HepG2 (cell line): ENCODE results near the gene SIT1. TPM values are rescaled to one million over a fixed set of nuclear protein-coding genes. Genes with fewer than 3 reads are reported as not detected.

ENCODE experiments used
- ATAC-seq: fragments of 200-7000 bp; cut with Tn5 transposase; 3 replicates; pipeline ENCODE4 v1.9.1; 2020; ENCODE audit warnings: mild to moderate bottlenecking, moderate library complexity
- BruUV-seq: library from RNA; stranded (reverse); fragments of 400-500 nt; replicated peaks from 2 replicates; lab custom pipeline; 2021; lab: Mats Ljungman, UMichigan
- CTCF ChIA-PET: fragments of 300-600 bp; formaldehyde crosslinking; extraction: SDS; loops from one replicate; lab custom pipeline; 2021; ENCODE audit warnings: low total read pairs, inconsistent platforms, low intra/inter-chr PET ratio; lab: Yijun Ruan, JAX
- POLR2A ChIA-PET: fragments of 350-600 bp; sonication (Branson Sonifier 250); formaldehyde crosslinking; loops from one replicate; lab custom pipeline; 2020; ENCODE audit warnings: antibody characterized with exemption, inconsistent platforms; lab: Yijun Ruan, JAX
- DNase-seq: peaks from one replicate; pipeline ENCODE4 v3.0.0-alpha.2; 2015; ENCODE audit warnings: low spot score
- FAIRE-seq: peaks from 3 replicates; lab custom pipeline; 2011; peaks lifted over from hg19 to GRCh38; lab: Jason Lieb, UNC
- H2AFZ ChIP-seq: one replicate; pipeline ENCODE4 v1.6.1; 2011; ENCODE audit warnings: low read length, inconsistent platforms
- H3K27ac ChIP-seq: fragments of 300-600 bp; 3 replicates; pipeline ENCODE4 v1.8.0; 2011; ENCODE audit warnings: mixed run types, mild to moderate bottlenecking, mixed read lengths, low read length, inconsistent platforms; ENCODE audit not compliant: insufficient read depth; ENCODE audit errors: extremely low read length
- H3K27me3 ChIP-seq, 2 experiments: fragments of 200-600 bp in 1 of 2; 2 replicates in 1 of 2; 3 replicates in 1 of 2; pipeline versions ENCODE4 v1.6.0 to v1.8.0; 2011; ENCODE audit warnings: low read length in 2 of 2, mild to moderate bottlenecking in 2 of 2, moderate library complexity in 2 of 2, inconsistent platforms in 1 of 2; ENCODE audit not compliant: insufficient read depth in 2 of 2, control insufficient read depth in 1 of 2
- H3K36me3 ChIP-seq, 2 experiments: fragments of 200-600 bp in 1 of 2; replicated peaks in 1 of 2; 2 replicates in 1 of 2; 3 replicates in 1 of 2; pipeline versions ENCODE4 v1.5.1 to v1.8.0; 2011; ENCODE audit warnings: low read length in 2 of 2, inconsistent platforms in 1 of 2; ENCODE audit not compliant: insufficient read depth in 2 of 2, control insufficient read depth in 1 of 2
- H3K4me1 ChIP-seq: 2 replicates; pipeline ENCODE4 v1.5.1; 2012; ENCODE audit warnings: low read length, inconsistent platforms; ENCODE audit not compliant: insufficient read depth
- H3K4me2 ChIP-seq: 2 replicates; pipeline ENCODE4 v1.6.0; 2011; ENCODE audit warnings: low read depth, low read length, inconsistent platforms
- H3K4me3 ChIP-seq, 3 experiments: fragments of 200-600 bp in 1 of 3; sonication (generic), shearing (Covaris generic) in 1 of 3; replicated peaks in 1 of 3; 2 replicates each; pipeline ENCODE4 v1.5.1; 2011 to 2016; ENCODE audit warnings: low read length in 3 of 3, inconsistent platforms in 2 of 3, low read depth in 2 of 3, mild to moderate bottlenecking in 2 of 3, control low read depth in 1 of 3, mixed read lengths in 1 of 3; ENCODE audit not compliant: insufficient read depth in 1 of 3
- H3K79me2 ChIP-seq: one replicate; pipeline ENCODE4 v1.6.1; 2011; ENCODE audit warnings: low read length, inconsistent platforms; ENCODE audit not compliant: insufficient read depth
- H3K9ac ChIP-seq: 2 replicates; pipeline ENCODE4 v1.6.0; 2011; ENCODE audit warnings: mild to moderate bottlenecking, low read depth, low read length, inconsistent platforms; ENCODE audit not compliant: insufficient read depth
- H3K9me3 ChIP-seq: 2 replicates; pipeline ENCODE4 v1.5.1; 2012; ENCODE audit warnings: mild to moderate bottlenecking, low read length
- H4K20me1 ChIP-seq: 2 replicates; pipeline ENCODE4 v1.6.0; 2011; ENCODE audit warnings: inconsistent platforms, mild to moderate bottlenecking, low read length, moderate library complexity; ENCODE audit not compliant: insufficient read depth
- GABPA ChIP-seq, 2 experiments: IDR thresholded peaks; 2 replicates each; pipeline ENCODE4 v1.6.1; 2011 to 2016; ENCODE audit warnings: low read depth in 2 of 2, low read length in 1 of 2, missing biosample characterization in 1 of 2, missing genetic modification characterization in 1 of 2
- RAD21 ChIP-seq: fragments of 450-650 bp; formaldehyde crosslinking; IDR thresholded peaks from 2 replicates; pipeline ENCODE4 v1.5.0; 2020; ENCODE audit warnings: mild to moderate bottlenecking
- RFX3 ChIP-seq: IDR thresholded peaks from 2 replicates; pipeline ENCODE4 v1.6.1; 2016; ENCODE audit warnings: missing biosample characterization, missing genetic modification reagents
- SMARCE1 ChIP-seq: fragments of 450-650 bp; IDR thresholded peaks from 2 replicates; pipeline ENCODE4 v1.6.1; 2017; ENCODE audit warnings: borderline replicate concordance
- STAT5B ChIP-seq: sonication (generic); formaldehyde crosslinking; IDR thresholded peaks from 2 replicates; pipeline ENCODE4 v1.4.0; 2020; ENCODE audit warnings: missing genetic modification reagents
- ZNF850 ChIP-seq: sonication (generic); formaldehyde crosslinking; conservative IDR thresholded peaks from 2 replicates; pipeline ENCODE4 v1.9.0; 2021; ENCODE audit warnings: mild to moderate bottlenecking, missing genetic modification reagents
- WGBS: methylation state at CpG from one replicate; pipeline ENCODE4 v1.1.6; 2017; ENCODE audit warnings: low lambda C conversion rate; 5-methylcytosine and 5-hydroxymethylcytosine counted together
- in situ Hi-C: cut with HindIII; loops from 2 replicates; pipeline ENCODE4 v1.10.0; 2017; ENCODE audit warnings: low pct_unique_long_range_greater_than_20kb; ENCODE audit not compliant: extremely low pct_ligation_motif_present
- intact Hi-C: fragments of 100-400 bp; cut with micrococcal nuclease; formaldehyde crosslinking; loops from one replicate; pipeline ENCODE4 v1.10.0; 2022; ENCODE audit not compliant: unreplicated experiment
- polyA plus RNA-seq, 8 experiments: library from polyadenylated mRNA; depleted of rRNA in 3 of 8; stranded (reverse) in 7 of 8; unstranded in 1 of 8; fragments of >200 nt; fragmentation: Illumina TruSeq in 4 of 8; extraction: Trizol in 4 of 8; gene quantifications; 2 replicates each; pipeline versions ENCODE4 v1.2.1 to v1.2.3, GENCODE V29; 2011 to 2016; ENCODE audit warnings: low read depth in 4 of 8, missing spikeins in 1 of 8, mixed read lengths in 1 of 8; ENCODE audit not compliant: insufficient read depth in 1 of 8
- total RNA-seq, 5 experiments: library from RNA; depleted of rRNA; stranded (reverse); fragments of >200 nt; fragmentation: Illumina TruSeq; extraction: Trizol; gene quantifications; 2 replicates each; pipeline ENCODE4 v1.2.3, GENCODE V29; 2016; ENCODE audit warnings: low read depth in 1 of 5
- TF ChIP-seq, protein P1 (sequence below): IDR thresholded peaks from 2 replicates; pipeline ENCODE4 v1.6.1; 2016; ENCODE audit warnings: control low read depth
- TF ChIP-seq, protein P2 (sequence below): sonication (generic); formaldehyde crosslinking; IDR thresholded peaks from 2 replicates; pipeline ENCODE4 v1.4.0; 2020; ENCODE audit warnings: missing genetic modification reagents, mild to moderate bottlenecking, borderline replicate concordance
- TF ChIP-seq, protein P3 (sequence below): sonication (generic); formaldehyde crosslinking; IDR thresholded peaks from 2 replicates; pipeline ENCODE4 v1.8.0; 2022; ENCODE audit warnings: low read depth, missing genetic modification reagents
- TF ChIP-seq, protein P4 (sequence below): sonication (generic); formaldehyde crosslinking; IDR thresholded peaks from 2 replicates; pipeline ENCODE4 v1.4.0; 2020; ENCODE audit warnings: low read depth, mild to moderate bottlenecking, missing genetic modification reagents

Gene SIT1
- total and polyA plus RNA-seq, 2 of the 13 experiments (the other 11 are each of a cell fraction or from before 2014, with no cell fraction given): 0.09 to 6.7 TPM

DNA sequence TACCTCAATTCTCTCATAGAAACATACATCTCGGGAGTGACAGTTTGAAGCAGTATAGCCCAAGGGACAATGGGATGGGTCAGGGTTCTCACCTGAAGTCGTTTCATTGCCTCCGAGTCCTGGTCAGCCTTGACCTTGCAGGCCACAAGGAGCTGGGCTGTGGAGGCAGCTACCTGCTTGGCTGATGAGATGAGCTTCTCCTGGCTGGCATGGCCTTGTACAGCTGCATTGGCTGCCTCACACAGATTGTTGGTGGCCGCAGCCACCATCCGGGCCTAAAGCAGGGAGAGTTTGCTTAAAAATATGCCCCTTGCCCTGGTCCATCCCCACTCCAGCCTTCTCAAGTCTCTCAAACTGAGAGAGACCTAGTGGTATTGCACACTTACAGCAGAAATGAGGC is 47.5 kb upstream of the SIT1 start:
- Histone ChIP-seq H3K27me3 (no peaks in the 10 kb centered on the region), H3K36me3 (peaks cover 31 to 63% of the 10 kb centered on the region in 2 experiments), H3K27ac (no peak overlapping the region), H3K9me3 (no peaks in the 10 kb centered on the region), H3K4me1 (peaks cover 17% of the 10 kb centered on the region), H3K4me3 (no peak overlapping the region), H2AFZ (no peak overlapping the region), H4K20me1 (no peaks in the 10 kb centered on the region), H3K9ac (no peak overlapping the region), H3K79me2 (no peaks in the 10 kb centered on the region), H3K4me2 (no peak overlapping the region)
- ATAC-seq: no peak
- no CpG with 5 or more reads among the region's 5 CpGs for WGBS
- ChIA-PET POLR2A (interaction anchor here (1.7 kb wide), 1 partner anchor 34 kb away, joined by 5 read pairs; the partner anchor contains the start of genes CREB3 and TLN1), CTCF (no interaction called here)
- FAIRE-seq: no peak
- no peak for DNase-seq
- TF ChIP-seq RAD21 (CRISPR knock-in tag) (no peak), SMARCE1 (no peak), RFX3 (CRISPR knock-in tag) (no peak), GABPA (IDR thresholded peaks at IDR 0.05; ENCODE audit: low read depth, low read length) (no peak), GABPA (CRISPR knock-in tag; IDR thresholded peaks at IDR 0.05; ENCODE audit: low read depth) (no peak), STAT5B (CRISPR knock-in tag) (no peak), ZNF850 (CRISPR knock-in tag) (no peak)
- TF ChIP-seq, protein P1, sequence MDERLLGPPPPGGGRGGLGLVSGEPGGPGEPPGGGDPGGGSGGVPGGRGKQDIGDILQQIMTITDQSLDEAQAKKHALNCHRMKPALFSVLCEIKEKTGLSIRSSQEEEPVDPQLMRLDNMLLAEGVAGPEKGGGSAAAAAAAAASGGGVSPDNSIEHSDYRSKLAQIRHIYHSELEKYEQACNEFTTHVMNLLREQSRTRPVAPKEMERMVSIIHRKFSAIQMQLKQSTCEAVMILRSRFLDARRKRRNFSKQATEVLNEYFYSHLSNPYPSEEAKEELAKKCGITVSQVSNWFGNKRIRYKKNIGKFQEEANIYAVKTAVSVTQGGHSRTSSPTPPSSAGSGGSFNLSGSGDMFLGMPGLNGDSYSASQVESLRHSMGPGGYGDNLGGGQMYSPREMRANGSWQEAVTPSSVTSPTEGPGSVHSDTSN (CRISPR knock-in tag): no peak
- TF ChIP-seq, protein P2, sequence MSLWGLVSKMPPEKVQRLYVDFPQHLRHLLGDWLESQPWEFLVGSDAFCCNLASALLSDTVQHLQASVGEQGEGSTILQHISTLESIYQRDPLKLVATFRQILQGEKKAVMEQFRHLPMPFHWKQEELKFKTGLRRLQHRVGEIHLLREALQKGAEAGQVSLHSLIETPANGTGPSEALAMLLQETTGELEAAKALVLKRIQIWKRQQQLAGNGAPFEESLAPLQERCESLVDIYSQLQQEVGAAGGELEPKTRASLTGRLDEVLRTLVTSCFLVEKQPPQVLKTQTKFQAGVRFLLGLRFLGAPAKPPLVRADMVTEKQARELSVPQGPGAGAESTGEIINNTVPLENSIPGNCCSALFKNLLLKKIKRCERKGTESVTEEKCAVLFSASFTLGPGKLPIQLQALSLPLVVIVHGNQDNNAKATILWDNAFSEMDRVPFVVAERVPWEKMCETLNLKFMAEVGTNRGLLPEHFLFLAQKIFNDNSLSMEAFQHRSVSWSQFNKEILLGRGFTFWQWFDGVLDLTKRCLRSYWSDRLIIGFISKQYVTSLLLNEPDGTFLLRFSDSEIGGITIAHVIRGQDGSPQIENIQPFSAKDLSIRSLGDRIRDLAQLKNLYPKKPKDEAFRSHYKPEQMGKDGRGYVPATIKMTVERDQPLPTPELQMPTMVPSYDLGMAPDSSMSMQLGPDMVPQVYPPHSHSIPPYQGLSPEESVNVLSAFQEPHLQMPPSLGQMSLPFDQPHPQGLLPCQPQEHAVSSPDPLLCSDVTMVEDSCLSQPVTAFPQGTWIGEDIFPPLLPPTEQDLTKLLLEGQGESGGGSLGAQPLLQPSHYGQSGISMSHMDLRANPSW: no peak
- TF ChIP-seq, protein P3, sequence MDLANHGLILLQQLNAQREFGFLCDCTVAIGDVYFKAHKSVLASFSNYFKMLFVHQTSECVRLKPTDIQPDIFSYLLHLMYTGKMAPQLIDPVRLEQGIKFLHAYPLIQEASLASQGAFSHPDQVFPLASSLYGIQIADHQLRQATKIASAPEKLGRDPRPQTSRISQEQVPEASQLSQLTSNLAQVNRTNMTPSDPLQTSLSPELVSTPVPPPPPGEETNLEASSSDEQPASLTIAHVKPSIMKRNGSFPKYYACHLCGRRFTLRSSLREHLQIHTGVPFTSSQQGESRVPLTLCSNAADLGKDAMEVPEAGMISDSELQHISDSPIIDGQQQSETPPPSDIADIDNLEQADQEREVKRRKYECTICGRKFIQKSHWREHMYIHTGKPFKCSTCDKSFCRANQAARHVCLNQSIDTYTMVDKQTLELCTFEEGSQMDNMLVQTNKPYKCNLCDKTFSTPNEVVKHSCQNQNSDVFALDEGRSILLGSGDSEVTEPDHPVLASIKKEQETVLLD: no peak
- TF ChIP-seq, protein P4, sequence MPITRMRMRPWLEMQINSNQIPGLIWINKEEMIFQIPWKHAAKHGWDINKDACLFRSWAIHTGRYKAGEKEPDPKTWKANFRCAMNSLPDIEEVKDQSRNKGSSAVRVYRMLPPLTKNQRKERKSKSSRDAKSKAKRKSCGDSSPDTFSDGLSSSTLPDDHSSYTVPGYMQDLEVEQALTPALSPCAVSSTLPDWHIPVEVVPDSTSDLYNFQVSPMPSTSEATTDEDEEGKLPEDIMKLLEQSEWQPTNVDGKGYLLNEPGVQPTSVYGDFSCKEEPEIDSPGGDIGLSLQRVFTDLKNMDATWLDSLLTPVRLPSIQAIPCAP: no peak
- intact Hi-C loops: loop anchor here (10.0 kb wide), 1 partner anchor 53 kb away; no protein-coding TSS in a partner anchor
- in situ Hi-C loops: loop anchor here (5.0 kb wide), 1 partner anchor 36 kb away; no protein-coding TSS in a partner anchor
- BruUV-seq: no TSS peak
